ENCODE results near the gene PRKG1.
"Not testable (repeated sequence)": the region's sequence is repeated elsewhere in the genome, so short reads cannot be mapped to it uniquely, and the experiment has no call there.

PRKG1 gene

DNA sequence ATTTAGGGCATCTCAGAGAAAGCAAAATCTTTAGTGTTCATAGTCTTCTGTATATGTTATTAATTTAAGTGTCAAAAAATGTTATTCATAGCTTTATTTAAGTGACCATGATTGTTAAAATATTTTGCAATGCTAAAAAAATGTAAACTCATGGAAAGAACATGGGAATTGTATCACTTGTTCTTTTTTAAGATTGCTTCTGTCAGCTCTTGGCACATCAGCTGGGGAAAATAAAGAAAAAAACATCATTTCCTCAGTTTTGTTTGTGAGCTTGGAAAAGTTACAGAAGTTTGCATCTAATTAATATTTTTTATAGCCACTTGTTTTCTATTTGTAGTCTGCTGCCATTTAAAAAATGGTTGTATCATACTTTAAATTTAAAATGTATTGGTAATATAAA lies 911.0 kb downstream of the PRKG1 start:
- no peak for DNase-seq

DNA sequence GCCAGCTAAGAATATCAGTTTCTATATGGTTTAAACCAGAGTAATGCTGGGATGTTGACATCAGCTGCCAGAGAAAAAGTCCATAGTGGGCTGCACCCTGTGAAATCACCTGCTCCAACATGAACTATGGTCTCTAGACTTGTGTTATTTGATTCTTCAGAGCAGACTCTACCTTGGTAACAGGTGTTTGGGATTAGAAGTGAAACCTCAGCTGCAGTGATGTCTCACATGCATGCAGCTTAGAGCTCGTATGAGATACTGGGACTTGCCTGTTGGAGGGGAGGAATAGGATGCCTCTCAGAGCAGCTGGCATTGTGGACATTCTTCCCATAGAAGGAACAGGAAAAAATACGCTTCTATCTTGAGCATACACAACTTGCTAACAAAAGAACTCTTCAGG lies 912.2 kb downstream of the PRKG1 start:
- peak; percentile 1 to 15 for DNase-seq

DNA sequence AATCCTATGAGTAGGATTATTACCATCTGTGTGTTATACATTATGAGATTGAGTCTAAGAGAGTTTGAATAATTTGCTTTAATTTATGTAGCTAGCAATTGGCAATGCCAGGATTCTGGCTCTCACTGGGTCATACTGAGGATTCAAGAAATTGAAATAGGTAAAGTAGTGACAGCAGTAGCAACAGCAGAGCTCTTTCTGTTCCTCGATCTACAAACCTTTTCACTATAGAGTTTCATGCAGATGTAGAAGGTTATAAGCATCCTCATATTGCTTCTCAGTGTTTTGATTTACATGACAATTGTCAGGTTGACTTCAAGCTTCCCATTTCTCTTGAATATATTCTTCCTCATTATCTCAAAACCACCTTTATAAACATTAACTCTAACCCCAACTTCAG lies 919.2 kb downstream of the PRKG1 start:
- no peak for DNase-seq

DNA sequence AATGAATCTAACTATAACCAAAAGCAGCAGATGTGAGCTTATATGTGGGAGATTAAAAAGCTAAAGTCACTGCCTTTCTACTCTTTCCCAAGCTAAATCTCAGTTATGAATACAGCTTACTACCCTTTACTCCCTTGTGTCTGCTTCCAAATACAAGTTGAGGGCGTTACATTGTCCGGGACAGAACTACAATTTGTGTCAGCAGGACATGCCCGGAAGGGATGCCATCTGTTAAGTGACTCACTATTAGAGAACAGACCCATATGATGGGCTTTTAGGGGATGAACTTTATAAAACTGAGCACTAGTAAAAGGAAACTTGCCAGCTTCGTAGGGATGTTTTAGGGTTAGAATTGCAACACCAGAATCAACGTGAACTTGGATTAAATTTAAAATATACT lies 924.8 kb downstream of the PRKG1 start:
- no peak for DNase-seq

DNA sequence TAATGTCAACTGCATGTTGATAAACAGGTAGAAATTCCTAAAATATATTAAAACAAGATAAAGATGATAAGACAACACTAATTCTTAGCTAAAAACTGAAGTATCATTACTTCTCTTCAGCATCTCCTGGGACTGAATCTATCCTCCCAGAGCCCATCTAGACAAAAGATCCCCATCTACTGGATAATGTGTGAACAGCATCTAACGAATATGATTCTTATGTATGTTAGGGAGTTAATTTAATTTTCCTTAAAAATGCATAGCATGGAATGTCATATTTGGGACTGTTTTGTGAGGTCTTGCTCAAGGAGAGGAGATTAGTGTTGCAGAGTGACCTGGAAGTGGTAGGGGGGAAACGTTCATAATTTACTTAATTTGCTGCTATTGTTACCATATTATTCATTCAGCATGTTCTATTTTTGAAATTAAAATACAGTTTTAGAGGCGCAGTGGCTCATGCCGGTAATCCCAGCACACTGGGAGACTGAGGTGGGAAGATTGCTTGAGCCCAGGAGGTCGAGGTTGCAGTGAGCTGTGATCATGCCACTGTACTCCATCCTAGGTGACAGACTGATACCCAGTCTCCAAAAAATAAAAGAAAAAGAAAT lies 930.2 kb downstream of the PRKG1 start:
- peak; percentile 31 to 41 for DNase-seq

DNA sequence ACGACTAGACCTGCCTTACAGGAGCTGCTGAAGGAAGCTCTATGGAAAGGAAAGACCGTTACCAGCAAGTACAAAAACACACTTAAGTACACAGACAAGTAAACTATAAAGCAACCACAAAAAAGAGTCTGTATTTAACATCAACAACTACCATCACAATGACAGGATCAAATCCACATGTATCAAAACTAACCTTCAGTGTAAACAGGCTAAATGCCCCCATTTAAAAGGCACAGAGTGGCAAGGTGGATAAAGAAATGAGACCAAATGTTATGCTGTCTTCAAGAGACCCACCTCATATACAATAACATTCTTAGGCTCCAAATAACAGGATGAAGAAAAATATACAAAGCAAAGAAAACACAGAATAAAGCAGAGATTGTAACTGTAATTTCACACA lies 932.8 kb downstream of the PRKG1 start:
- no peak for DNase-seq

DNA sequence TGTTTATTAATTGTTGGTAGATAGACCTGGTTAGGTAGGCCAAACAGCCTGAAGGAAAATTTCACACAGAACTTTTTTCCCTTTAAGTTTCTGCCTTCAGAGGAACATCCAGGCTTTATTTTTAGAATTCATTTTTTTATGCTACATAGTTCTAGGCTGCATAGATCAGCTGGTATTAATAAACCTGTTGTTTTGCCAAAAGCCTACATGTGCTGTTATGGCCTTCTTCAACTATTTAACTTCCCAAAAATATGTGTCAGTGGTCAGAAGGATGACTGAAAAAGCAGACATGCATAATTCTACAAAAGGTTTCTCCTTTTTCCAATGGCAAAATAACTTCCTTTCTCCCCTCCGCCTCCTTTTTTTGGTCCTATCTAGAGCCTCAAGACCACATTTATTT lies 936.8 kb downstream of the PRKG1 start:
- no peak for DNase-seq

DNA sequence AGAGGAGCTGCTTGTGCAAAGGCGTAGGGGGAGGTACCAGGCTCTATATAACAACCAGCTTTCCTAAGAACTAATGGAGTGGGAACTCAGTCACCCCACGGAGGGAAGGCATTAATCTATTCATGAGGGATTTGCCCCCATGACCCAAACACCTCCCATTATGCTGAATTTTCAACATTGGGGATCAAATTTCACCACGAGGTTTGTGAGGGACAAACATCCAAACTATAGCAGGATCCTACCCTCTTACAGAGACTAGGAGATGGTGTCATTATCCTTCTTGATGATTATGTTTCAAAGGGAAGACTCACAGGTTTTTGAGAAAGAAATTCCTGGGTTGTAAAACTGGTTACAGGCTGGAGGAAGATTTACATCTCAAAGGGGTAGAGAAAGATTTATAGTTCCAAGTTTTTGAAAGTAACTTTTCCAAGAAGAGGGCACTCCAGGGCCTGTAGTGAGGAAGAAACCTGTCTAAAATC lies 944.8 kb downstream of the PRKG1 start:
- no peak for DNase-seq

DNA sequence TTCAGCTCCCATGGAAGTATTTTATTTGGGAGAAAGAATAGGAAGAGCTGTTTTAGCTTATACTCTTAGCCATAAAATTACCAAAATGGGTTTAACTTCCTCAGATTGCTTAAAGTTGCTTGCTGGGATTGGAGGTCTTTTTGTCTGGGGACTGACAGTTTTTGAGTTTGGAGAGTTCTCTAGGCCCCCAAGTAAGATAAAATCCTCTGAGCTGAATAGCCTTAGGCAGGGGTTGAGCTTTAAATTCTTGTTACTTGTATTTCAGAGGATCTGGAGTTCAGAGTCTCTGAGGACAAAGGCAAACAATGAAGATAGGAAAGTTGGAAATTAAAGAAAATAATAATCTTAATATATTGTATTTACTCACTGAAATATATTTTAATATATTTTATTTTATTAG lies 945.4 kb downstream of the PRKG1 start:
- DNase-seq = no peak

DNA sequence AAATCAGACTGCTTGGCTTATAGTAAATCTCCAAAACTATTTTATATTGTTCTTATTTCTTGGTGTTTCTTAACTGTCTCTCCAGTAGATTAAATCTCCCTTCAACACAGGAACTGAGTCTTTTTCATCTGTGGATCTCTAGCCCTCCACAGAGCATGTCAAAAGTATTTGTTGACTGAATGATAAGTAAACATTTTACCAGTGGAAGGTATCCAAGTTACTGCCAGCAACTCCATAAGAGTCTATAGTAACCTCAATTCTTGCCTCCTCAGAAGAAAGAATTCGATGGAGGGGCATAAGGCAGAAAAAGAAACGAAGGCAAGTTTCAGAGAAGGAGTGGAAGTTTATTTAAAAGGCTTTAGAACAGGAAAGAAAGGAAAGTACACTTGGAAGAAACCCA lies 945.9 kb downstream of the PRKG1 start:
- no peak for DNase-seq

DNA sequence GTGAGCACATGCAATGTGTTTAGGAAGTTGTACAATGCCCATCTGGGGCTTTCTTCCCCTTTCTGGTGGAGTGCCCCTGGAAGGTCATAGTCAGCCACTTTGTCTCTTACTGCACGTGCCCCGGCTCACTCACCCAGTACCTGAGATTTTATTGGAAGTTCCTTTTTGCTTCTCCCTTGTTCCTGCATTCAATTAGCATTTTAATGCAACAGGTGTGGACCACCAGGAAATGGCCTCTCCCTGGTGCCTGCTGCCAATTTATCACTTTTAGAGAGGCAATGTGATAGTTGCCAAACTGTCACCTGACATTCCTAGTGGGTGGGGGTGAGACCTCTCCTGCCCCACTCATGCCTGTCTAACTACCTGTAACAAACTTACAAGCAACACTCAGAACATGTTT lies 946.4 kb downstream of the PRKG1 start:
- no peak for DNase-seq

DNA sequence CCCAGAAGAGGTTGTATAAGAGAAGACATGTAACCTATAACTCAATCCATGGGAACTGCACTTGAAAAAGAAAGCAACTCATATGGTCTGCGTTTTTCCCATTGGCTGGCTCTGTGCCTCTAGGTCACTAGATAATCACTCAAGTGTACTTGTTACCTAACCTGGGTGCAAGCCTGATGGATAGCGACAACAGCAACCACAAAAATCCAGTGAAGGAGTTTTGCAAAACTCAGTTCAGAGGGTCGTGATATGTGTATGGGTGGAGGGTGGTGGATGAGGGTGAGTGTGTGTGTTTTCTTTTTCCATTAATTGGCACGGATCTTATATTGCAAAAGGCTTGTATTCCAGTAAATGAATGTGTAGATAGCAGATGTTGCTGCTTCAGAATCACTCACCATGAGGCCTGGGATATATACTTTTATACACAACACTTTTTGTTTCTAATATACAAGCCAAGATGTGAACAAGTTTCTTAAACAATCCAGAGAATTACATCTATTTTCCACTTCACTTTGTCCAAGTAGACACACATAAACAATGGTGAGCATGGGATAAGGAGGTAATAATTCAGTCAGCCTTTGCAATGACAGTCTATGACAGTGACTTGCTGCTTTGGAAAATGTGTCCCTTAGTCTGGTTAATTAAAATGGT lies 952.9 kb downstream of the PRKG1 start:
- DNase-seq = no peak

DNA sequence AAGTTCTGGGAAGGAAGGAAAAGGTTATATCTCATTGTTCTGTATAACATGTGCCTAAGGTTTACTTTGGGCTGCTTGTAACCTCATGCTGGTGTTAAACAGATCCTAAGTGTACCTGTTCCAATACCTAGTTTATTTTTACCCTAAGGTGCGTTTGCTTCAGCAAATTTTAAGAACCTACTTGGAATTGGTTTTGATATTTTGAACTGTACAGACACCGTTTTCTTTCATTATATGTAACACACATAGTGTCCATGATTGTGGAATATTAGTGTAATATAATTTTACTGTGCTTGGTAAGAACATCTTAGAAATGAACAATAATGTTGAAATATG lies 954.2 kb downstream of the PRKG1 start:
- DNase-seq = no peak

DNA sequence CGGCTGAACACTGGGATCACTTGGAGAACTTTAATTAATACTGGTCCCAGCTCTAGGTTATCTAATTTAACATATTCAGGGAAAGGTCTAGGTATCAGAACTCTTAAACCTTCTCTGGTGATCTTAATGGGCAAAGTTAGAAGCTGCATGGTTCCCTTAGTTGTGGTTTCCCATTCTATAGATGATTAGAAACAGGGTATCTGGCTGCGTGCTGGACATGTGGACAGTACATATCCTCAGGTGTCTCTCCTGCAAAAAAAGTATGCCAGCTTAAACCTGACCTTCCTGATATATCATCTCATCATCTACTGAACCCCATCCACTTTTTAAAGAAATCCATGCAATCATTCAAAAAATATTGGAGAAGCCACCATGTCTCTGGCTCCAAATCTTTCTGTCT lies 955.3 kb downstream of the PRKG1 start:
- DNase-seq = no peak

DNA sequence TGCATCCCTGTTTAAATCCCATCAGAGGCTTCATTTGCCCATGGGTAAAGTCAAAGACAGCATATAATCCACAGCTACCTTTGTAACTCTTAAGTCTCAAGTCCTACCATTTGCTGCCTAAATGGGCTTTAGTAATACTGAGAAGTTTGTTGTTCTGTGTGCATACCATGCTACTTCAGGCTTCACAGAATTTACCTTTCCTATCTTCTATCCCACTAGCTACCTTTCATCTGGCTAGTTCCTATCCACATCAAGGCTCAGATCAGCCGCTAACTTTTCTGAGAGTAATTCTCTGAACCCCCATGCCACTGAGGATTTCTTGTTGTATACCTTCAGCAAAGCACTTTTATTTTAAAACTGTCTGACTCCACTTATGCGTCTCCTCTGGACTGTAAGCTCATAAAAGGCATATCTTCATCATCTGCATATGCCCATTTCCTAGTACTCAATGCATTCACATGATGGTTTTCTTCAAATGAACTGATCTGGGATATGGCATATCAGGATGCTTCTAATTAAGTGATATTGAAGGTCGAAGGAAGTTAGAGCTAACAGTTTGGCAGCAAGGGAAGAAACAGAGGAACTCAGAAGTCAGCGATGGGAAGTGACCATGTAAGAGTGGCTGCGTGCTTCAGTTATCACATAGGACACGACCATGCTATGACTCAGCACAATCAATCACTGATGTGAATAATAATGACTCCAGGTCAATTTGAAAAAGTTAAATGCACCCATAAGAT lies 955.9 kb downstream of the PRKG1 start:
- DNase-seq = no peak

DNA sequence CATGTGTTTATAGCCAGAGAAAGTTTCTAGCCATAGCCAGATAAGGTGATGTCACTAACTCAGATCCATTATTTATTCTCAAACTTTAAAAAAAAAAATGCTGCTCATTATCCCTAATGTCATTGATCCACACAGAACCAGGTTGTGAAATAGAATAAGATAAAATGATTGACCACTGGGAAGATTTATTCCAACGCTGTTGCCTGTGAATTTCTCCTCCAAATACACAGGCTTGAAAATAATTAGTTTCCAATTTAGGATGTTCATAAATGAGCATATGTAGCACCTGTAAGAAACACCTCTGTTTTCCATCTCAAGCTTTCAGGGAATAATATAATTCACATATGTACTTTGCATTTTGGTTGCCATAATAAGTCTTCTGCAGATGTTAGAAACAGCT lies 956.7 kb downstream of the PRKG1 start:
- DNase-seq = no peak

DNA sequence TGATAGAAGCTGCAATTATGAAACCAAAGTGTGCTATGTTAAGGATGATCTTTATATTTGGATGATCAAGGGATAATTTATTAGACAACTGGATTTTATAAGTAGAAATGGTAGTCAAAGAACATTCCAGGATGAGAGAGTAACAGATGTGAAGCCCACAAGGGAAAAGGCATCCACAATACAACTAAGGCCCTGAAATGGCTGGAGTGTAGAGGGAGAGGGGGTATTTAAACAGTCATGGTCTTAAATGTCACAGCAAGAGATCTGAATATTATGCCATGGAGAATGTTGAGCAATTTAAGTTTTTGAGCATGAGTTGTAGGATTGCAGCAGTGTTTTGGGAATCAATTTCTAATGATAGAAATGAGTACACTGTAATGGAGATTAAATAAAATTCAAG lies 957.5 kb downstream of the PRKG1 start:
- DNase-seq = no peak

DNA sequence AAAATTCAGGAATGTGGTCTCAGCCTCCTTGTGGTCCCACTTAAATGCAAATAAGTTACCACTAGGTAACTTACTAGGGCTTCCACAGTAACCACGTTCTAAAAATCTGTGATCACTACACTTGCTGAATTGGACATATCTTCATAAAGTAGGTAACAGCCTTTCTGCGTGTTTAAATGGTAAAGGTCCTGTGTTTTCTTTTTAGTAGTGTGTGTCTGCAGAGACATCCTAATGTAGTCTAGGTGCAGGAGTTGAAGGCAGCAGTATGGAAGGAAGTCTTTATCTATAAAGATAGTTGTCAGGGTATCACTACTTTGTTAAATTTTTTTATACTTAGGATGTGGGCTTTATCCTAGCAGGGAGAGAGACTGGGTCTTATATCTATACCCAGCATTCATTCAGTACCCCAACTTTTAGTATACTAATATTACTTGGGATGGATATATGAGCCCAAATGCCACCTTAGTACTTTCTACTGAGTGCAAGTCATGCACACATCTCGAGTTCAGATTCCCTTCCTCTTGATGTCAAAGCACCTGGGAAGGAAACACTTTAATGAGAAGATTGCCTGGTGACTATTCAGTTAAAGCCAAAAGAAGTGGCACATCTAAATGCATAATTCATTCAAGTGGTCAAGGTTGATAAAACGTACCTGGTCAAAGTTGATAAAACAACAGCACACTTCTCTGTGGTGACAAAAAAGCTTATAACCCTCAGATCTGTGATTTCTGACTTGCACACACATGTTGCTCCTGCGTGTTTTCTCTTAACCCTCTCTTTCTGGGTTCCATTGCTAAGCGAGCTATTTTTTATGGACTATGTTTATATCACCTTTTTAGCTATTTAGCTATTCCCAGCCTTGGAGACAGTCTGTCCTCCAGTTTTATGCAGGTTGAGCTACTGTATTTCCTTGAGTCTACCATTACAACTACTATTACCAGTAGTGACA lies 958.7 kb downstream of the PRKG1 start:
- no peak for DNase-seq

DNA sequence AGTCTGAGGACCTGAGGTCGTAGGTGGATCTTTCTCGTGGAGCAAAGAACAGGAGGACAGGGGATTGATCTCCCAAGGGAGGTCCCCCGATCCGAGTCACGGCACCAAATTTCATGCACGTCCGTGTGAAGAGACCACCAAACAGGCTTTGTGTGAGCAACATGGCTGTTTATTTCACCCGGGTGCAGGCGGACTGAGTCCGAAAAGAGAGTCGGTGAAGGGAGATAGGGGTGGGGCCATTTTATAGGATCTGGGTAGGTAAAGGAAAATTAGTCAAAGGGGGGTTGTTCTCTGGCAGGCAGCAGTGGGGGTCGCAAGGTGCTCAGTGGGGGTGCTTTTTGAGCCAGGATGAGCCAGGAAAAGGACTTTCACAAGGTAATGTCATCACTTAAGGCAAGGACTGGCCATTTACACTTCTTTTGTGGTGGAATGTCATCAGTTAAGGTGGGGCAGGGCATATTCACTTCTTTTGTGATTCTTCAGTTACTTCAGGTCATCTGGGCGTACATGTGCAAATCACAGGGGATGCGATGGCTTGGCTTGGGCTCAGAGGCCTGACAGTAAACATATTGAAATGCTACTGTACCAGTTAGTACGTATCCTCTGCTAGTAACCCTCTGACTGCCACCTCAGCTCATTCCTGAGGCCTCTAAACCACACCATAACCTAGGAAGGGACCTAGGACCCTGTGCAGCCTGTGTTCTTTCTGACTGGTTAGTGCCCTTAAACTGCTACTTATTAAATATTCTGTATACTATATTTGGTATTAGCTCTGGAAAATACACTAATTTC lies 964.9 kb downstream of the PRKG1 start:
- not testable (repeated sequence) for DNase-seq

DNA sequence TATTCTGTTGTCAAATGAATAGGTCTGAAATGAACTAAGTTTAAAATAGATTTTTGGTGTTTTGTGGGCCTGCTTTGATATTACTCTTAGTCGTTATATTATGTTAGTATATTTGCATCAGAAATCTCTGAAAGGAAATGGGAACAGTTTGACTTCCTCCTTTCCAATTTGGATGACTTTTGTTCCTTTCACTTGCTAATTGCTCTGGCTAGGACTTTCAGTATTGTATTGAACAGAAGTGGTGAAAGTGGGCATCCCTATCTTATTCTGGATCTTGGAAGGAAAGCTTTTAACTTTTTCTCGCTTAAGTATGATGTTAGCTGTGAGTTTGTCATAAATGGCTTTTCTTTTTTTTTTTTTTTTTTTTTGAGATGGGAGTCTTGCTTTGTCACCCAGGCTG lies 966.2 kb downstream of the PRKG1 start:
- no peak for DNase-seq

DNA sequence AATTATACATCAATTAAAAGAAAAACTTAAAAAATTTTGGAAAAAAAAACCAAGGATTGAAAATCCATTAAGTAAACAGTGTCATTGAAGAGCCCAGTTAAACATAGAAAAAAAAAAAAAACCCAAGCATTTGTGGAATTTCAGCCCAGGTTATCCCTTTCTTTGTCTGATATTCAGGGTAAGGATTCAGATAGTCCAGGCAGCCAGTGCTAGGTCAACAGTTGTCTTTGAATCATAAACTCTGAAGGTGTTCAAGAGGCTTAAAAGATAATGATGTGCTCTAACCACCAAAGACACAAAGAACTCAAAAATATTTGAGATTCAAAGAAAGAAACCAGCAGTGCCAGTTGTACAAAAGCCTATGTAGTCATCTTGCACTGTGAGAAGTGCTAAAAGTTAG lies 969.5 kb downstream of the PRKG1 start:
- DNase-seq = no peak

DNA sequence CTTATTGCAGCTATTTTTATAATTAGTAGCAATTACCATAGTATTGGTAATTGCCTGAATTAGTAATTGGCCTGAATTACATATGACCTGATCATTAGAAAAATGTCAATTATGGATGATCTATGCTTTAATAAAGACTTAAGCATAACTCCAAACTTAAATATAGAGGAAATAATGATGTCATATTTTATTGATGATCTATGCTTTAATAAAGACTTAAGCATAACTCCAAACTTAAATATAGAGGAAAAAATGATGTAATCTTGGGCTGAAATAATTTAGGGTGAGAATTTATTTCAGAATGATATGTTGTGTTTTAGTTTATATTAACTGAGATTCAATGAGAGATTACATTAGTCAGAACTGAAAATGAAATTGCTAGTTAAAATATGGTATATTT lies 973.8 kb downstream of the PRKG1 start:
- DNase-seq = no peak
